Measurements from ENCODE around the gene GPATCH11. TPM values are rescaled to one million over a fixed set of nuclear protein-coding genes. Genes with fewer than 3 reads are reported as not detected.

Gene GPATCH11
- total and polyA plus RNA-seq, 4 donors: 1.4 to 7.3 (median 3.4) TPM

DNA sequence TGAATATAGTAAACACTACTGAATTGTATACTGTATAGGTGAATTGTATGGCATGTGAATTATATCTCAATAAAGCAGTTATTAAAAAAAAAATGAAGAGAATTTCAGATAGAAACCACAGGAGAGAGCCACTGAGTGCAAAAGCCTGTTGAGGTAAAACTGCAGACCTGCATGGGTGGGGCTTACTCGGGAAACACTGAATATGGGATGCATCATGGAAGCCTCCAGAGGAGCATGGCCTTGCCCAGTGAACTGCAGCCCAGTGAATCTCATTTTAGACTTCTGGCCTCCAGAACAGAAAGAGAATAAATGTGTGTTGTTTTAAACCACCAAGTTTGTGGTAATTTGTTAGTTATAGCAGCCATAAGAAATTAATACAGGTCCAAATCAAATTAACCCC lies 15.7 kb downstream of the GPATCH11 start:
- H3K27ac ChIP-seq (ENCODE audit: low read depth in 1 of 2, low read length in 2 of 2): no peak overlapping the region
- H3K9ac ChIP-seq (ENCODE audit: low read depth in 1 of 2, low read length in 2 of 2): no peak overlapping the region
- no peak overlapping the region for H3K4me3 ChIP-seq (ENCODE audit: low read depth in 1 of 3, low read length in 3 of 3)
- WGBS: 80% methylated on average over 1 of the region's 1 CpG
- H3K27me3 ChIP-seq (ENCODE audit: control insufficient read depth in 4 of 4, insufficient read depth in 4 of 4, low read length in 3 of 4): no peaks in the 10 kb centered on the region
- DNase-seq (ENCODE audit: low spot score): no peak
- H3K4me1 ChIP-seq (ENCODE audit: control insufficient read depth in 4 of 4, insufficient read depth in 4 of 4, low read length in 3 of 4): peaks cover 0 to 4% (median 0%) of the 10 kb centered on the region in 4 donors
- TF ChIP-seq ZBTB33 (IDR thresholded peaks at IDR 0.05) (no peak), JUND (IDR thresholded peaks at IDR 0.05) (no peak), RAD21 (IDR thresholded peaks at IDR 0.05) (no peak), GABPA (IDR thresholded peaks at IDR 0.05 in 1 of 2, conservative IDR thresholded peaks at IDR 0.05 in 1 of 2) (no peak), HNF4A (conservative IDR thresholded peaks at IDR 0.05) (no peak), NR2F2 (IDR thresholded peaks at IDR 0.05) (no peak), EGR1 (IDR thresholded peaks at IDR 0.05; ENCODE audit: low read depth in 2 of 2) (no peak), REST (IDR thresholded peaks at IDR 0.05) (no peak), RXRA (IDR thresholded peaks at IDR 0.05) (no peak), SP1 (IDR thresholded peaks at IDR 0.05) (no peak), YY1 (IDR thresholded peaks at IDR 0.05) (no peak), FOXA1 (IDR thresholded peaks at IDR 0.05) (no peak), HNF4G (IDR thresholded peaks at IDR 0.05) (no peak), FOXA2 (IDR thresholded peaks at IDR 0.05) (no peak)
- peaks cover under 1 to 39% (median 21%) of the 10 kb centered on the region in 4 donors for H3K36me3 ChIP-seq (ENCODE audit: control insufficient read depth in 4 of 4, insufficient read depth in 3 of 4, low read depth in 1 of 4, low read length in 3 of 4)
- no peaks in the 10 kb centered on the region for H3K9me3 ChIP-seq (ENCODE audit: control insufficient read depth in 4 of 4, low read length in 3 of 4)

- no peak for TF ChIP-seq YY1 (IDR thresholded peaks at IDR 0.05)
- H3K36me3 ChIP-seq (ENCODE audit: control insufficient read depth in 4 of 4, insufficient read depth in 3 of 4, low read depth in 1 of 4, low read length in 3 of 4): peaks cover 4 to 41% (median 22%) of the 10 kb centered on the region in 4 donors
- WGBS: 94% methylated on average over 3 of the region's 3 CpGs
These were observed 18.3 kb downstream of the GPATCH11 start for GRCh38 chr2:37102588-37102987.

DNA sequence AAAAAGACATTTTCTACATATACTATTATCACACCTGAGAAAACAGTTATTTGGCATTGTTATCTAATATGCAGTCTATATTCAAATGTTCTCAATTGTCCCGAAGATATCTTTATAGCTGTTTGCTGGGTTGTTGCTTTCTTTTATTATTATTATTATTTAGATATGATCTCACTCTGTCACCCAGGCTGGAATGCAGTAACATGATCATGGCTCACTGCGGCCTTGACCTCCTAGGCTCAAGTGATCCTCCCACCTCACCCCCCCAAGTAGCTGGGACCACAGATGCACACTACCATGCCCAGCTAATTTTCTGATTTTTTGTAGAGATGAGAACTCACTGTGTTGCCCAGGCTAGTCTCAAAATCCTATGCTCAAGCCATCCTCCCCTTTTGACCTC lies 19.9 kb downstream of the GPATCH11 start:
- H3K27ac ChIP-seq (ENCODE audit: low read depth in 1 of 2, low read length in 2 of 2): peak overlapping the region; percentile 48 to 64
- H3K27me3 ChIP-seq (ENCODE audit: control insufficient read depth in 4 of 4, insufficient read depth in 4 of 4, low read length in 3 of 4): no peaks in the 10 kb centered on the region
- no peak overlapping the region for H3K4me3 ChIP-seq (ENCODE audit: low read depth in 1 of 3, low read length in 3 of 3)
- TF ChIP-seq ATF3 (IDR thresholded peaks at IDR 0.05): no peak
- peaks cover 0 to 2% (median 0%) of the 10 kb centered on the region in 4 donors for H3K4me1 ChIP-seq (ENCODE audit: control insufficient read depth in 4 of 4, insufficient read depth in 4 of 4, low read length in 3 of 4)
- peaks cover 7 to 55% (median 31%) of the 10 kb centered on the region in 4 donors for H3K36me3 ChIP-seq (ENCODE audit: control insufficient read depth in 4 of 4, insufficient read depth in 3 of 4, low read depth in 1 of 4, low read length in 3 of 4)
- 97% methylated on average over 2 of the region's 2 CpGs for WGBS
- DNase-seq (ENCODE audit: low spot score): no peak
- no peaks in the 10 kb centered on the region for H3K9me3 ChIP-seq (ENCODE audit: control insufficient read depth in 4 of 4, low read length in 3 of 4)
- H3K9ac ChIP-seq (ENCODE audit: low read depth in 1 of 2, low read length in 2 of 2): no peak overlapping the region

More at GRCh38 chr2:37102588-37102987, 18.3 kb downstream of the GPATCH11 start:
- Histone ChIP-seq H3K4me1 (ENCODE audit: control insufficient read depth in 4 of 4, insufficient read depth in 4 of 4, low read length in 3 of 4) (peaks cover 0 to 2% (median 0%) of the 10 kb centered on the region in 4 donors), H3K9me3 (ENCODE audit: control insufficient read depth in 4 of 4, low read length in 3 of 4) (no peaks in the 10 kb centered on the region), H3K27me3 (ENCODE audit: control insufficient read depth in 4 of 4, insufficient read depth in 4 of 4, low read length in 3 of 4) (no peaks in the 10 kb centered on the region), H3K4me3 (ENCODE audit: low read depth in 1 of 3, low read length in 3 of 3) (no peak overlapping the region), H3K9ac (ENCODE audit: low read depth in 1 of 2, low read length in 2 of 2) (no peak overlapping the region), H3K27ac (ENCODE audit: low read depth in 1 of 2, low read length in 2 of 2) (no peak overlapping the region)
- no peak for DNase-seq (ENCODE audit: low spot score)
